HG03108 (cell line): ENCODE results near the gene PATE1.

Experiments
- ATAC-seq: cut with Tn5 transposase; IDR thresholded peaks from one replicate; pipeline ENCODE4 v1.9.1; 2021; ENCODE audit warnings: moderate library complexity; ENCODE audit not compliant: unreplicated experiment

PATE1 gene

GRCh38 chr11:125787827-125788226, 41.7 kb downstream of the PATE1 start, which contains the start of gene PATE3:
PATE3 (plus strand) TSS chr11:125788127; CDS start chr11:125788152, 25 bp downstream.
- ATAC-seq, result no peak

- no peak for ATAC-seq
These were observed 44.7 kb downstream of the PATE1 start for GRCh38 chr11:125790825-125791224.

- no peak for ATAC-seq
These were observed 51.6 kb downstream of the PATE1 start for GRCh38 chr11:125797641-125798040.
